CD4-positive, alpha-beta T cell treated with Interleukin-21 for 1 hour (primary cell): Measurements from ENCODE around the gene ZNF76.

Experiments used
- DNase-seq: peaks from one replicate; pipeline ENCODE4 v3.0.0-alpha.2; 2020

The ZNF76 gene

GRCh38 chr6:35273822-35274559, 14.5 kb downstream of the ZNF76 start:
- DNase-seq: no peak

GRCh38 chr6:35275744-35276260, 16.3 kb downstream of the ZNF76 start:
- no peak for DNase-seq

- no peak for DNase-seq
These were observed 19.2 kb downstream of the ZNF76 start for GRCh38 chr6:35278708-35279107.

GRCh38 chr6:35280903-35281302, 21.4 kb downstream of the ZNF76 start:
- DNase-seq: no peak

- no peak for DNase-seq
These were observed 22.9 kb downstream of the ZNF76 start for GRCh38 chr6:35282472-35282871.

- no peak for DNase-seq
These were observed 23.8 kb downstream of the ZNF76 start for GRCh38 chr6:35283361-35283760.

GRCh38 chr6:35287671-35288396, 28.3 kb downstream of the ZNF76 start:
- no peak for DNase-seq

- DNase-seq: no peak
These were observed 29.3 kb downstream of the ZNF76 start for GRCh38 chr6:35288834-35289233.

GRCh38 chr6:35291491-35291890, 32.0 kb downstream of the ZNF76 start:
- DNase-seq: no peak

- DNase-seq: no peak
These were observed 33.0 kb downstream of the ZNF76 start for GRCh38 chr6:35292494-35292893.

GRCh38 chr6:35293681-35294080, 34.1 kb downstream of the ZNF76 start:
- no peak for DNase-seq

- peak; percentile 69 for DNase-seq
These were observed 34.9 kb downstream of the ZNF76 start for GRCh38 chr6:35294308-35294945.

GRCh38 chr6:35295036-35295435, 35.5 kb downstream of the ZNF76 start:
- DNase-seq: no peak

- no peak for DNase-seq
These were observed 36.2 kb downstream of the ZNF76 start for GRCh38 chr6:35295521-35296315.

- DNase-seq: no peak
These were observed 37.5 kb downstream of the ZNF76 start for GRCh38 chr6:35296931-35297600.

- peak; percentile 91 for DNase-seq
These were observed 38.3 kb downstream of the ZNF76 start, which contains the start of gene DEF6 for GRCh38 chr6:35297601-35298481. DEF6 (plus strand) TSS chr6:35297818; CDS start chr6:35297857, 39 bp downstream.

GRCh38 chr6:35298625-35299140, 39.1 kb downstream of the ZNF76 start:
- DNase-seq: peak; percentile 25

- peak; percentile 39 for DNase-seq
These were observed 40.1 kb downstream of the ZNF76 start for GRCh38 chr6:35299674-35300073.

GRCh38 chr6:35300848-35301247, 41.3 kb downstream of the ZNF76 start:
- DNase-seq: peak; percentile 69

GRCh38 chr6:35302604-35303241, 43.2 kb downstream of the ZNF76 start:
- peak; percentile 88 for DNase-seq
